Keratinocyte (primary cell): Measurements from ENCODE around the gene ARPC1B.

ENCODE experiments used
- EZH2 ChIP-seq: IDR thresholded peaks from one replicate; pipeline ENCODE4 v1.6.1; 2012; ENCODE audit warnings: inconsistent platforms, mild to moderate bottlenecking, low read length, moderate library complexity
- TF ChIP-seq, protein P1 (sequence below), 3 experiments: IDR thresholded peaks in 1 of 3; conservative IDR thresholded peaks in 1 of 3; optimal IDR thresholded peaks in 1 of 3; 2 replicates in 2 of 3; 3 replicates in 1 of 3; pipeline versions ENCODE3 to v1.5.1; 2011; ENCODE audit warnings: low read length in 3 of 3, mild to moderate bottlenecking in 3 of 3, moderate library complexity in 2 of 3, control low read depth in 1 of 3, inconsistent platforms in 1 of 3; ENCODE audit not compliant: insufficient read depth in 2 of 3; ENCODE audit errors: extremely low read depth in 1 of 3

DNA sequence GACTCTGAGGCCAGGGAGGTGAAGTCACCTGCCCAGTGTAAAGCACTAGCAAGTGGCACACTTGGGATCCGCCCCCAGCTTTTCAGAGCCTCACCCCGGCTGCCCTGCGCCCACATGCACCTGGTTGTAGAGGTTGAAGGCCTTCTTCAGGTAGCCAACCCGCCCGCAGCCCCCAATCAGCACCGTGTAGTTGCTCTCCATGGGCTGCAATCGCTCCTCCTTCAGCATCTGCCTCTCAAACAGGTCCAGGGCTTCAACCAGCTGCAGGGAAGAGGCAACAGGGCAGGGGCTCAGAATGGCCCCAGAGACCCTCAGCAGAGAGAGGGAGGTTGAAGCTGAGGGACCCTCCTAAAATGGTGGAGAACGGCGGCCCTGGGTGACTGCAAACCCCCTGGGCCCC lies 58.6 kb downstream of the ARPC1B start:
- TF ChIP-seq, protein P1, sequence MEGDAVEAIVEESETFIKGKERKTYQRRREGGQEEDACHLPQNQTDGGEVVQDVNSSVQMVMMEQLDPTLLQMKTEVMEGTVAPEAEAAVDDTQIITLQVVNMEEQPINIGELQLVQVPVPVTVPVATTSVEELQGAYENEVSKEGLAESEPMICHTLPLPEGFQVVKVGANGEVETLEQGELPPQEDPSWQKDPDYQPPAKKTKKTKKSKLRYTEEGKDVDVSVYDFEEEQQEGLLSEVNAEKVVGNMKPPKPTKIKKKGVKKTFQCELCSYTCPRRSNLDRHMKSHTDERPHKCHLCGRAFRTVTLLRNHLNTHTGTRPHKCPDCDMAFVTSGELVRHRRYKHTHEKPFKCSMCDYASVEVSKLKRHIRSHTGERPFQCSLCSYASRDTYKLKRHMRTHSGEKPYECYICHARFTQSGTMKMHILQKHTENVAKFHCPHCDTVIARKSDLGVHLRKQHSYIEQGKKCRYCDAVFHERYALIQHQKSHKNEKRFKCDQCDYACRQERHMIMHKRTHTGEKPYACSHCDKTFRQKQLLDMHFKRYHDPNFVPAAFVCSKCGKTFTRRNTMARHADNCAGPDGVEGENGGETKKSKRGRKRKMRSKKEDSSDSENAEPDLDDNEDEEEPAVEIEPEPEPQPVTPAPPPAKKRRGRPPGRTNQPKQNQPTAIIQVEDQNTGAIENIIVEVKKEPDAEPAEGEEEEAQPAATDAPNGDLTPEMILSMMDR (optimal IDR thresholded peaks at IDR 0.05 in 1 of 3, IDR thresholded peaks at IDR 0.05 in 1 of 3, conservative IDR thresholded peaks at IDR 0.05 in 1 of 3; ENCODE audit: extremely low read depth in 1 of 3, insufficient read depth in 2 of 3, low read length in 3 of 3), result no peak
- TF ChIP-seq EZH2, result no peak
